ENCODE data around the gene PGA4.
A peak's percentile ranks its signal among the peaks of the same experiment; 100 is the strongest.
"Not testable (repeated sequence)": the region's sequence is repeated elsewhere in the genome, so short reads cannot be mapped to it uniquely, and the experiment has no call there.

PGA4 gene
- total RNA-seq = 0 reads per million in 9 experiments

GRCh38 chr11:61222047-61222446, at the start of gene PGA4:
Gene PGA4, plus strand, starts transcription at chr11:61222347. Its CDS starts 54 bp downstream, at chr11:61222401.
- peak within 1 kb of the TSS in 1 of 2 donors; percentile 12 for H3K4me3 Mint-ChIP-seq

GRCh38 chr11:61172356-61172755, 49.8 kb upstream of the PGA4 start:
- no peak for DNase-seq
- H3K4me1 Mint-ChIP-seq (ENCODE audit: low read depth in 2 of 2) = peaks cover 9 to 11% of the 10 kb centered on the region in 2 donors
- no peak overlapping the region for H3K4me3 Mint-ChIP-seq
- no peaks in the 10 kb centered on the region for H3K36me3 Mint-ChIP-seq (ENCODE audit: insufficient read depth)
- H3K27ac Mint-ChIP-seq = no peak overlapping the region
- H3K9me3 Mint-ChIP-seq = no peaks in the 10 kb centered on the region
- ATAC-seq (replicated peaks) = no peak
- peaks cover 0 to 37% of the 10 kb centered on the region in 2 donors for H3K27me3 Mint-ChIP-seq

More at GRCh38 chr11:61222047-61222446, at the start of gene PGA4:
- not testable (repeated sequence) for ATAC-seq (replicated peaks); H3K27me3 Mint-ChIP-seq; H3K4me1 Mint-ChIP-seq (ENCODE audit: low read depth in 2 of 2); H3K36me3 Mint-ChIP-seq (ENCODE audit: insufficient read depth); H3K9me3 Mint-ChIP-seq; DNase-seq; H3K27ac Mint-ChIP-seq

- no peak for DNase-seq
- H3K27me3 Mint-ChIP-seq = peaks cover 0 to 37% of the 10 kb centered on the region in 2 donors
- H3K36me3 Mint-ChIP-seq (ENCODE audit: insufficient read depth) = no peaks in the 10 kb centered on the region
- no peak overlapping the region for H3K4me3 Mint-ChIP-seq
- no peak for ATAC-seq (replicated peaks)
- no peak overlapping the region for H3K27ac Mint-ChIP-seq
- H3K9me3 Mint-ChIP-seq = no peaks in the 10 kb centered on the region
- peaks cover 9 to 11% of the 10 kb centered on the region in 2 donors for H3K4me1 Mint-ChIP-seq (ENCODE audit: low read depth in 2 of 2)
Observed at GRCh38 chr11:61172888-61173287, 49.3 kb upstream of the PGA4 start.

- H3K36me3 Mint-ChIP-seq (ENCODE audit: insufficient read depth) = no peaks in the 10 kb centered on the region
- no peak overlapping the region for H3K4me3 Mint-ChIP-seq
Observed at GRCh38 chr11:61173456-61173855, 48.7 kb upstream of the PGA4 start.

GRCh38 chr11:61174273-61174672, 47.9 kb upstream of the PGA4 start:
- Mint-ChIP-seq H3K27me3 (peaks cover 2 to 37% of the 10 kb centered on the region in 2 donors), H3K36me3 (ENCODE audit: insufficient read depth) (no peaks in the 10 kb centered on the region), H3K9me3 (no peaks in the 10 kb centered on the region), H3K4me3 (no peak overlapping the region), H3K27ac (no peak overlapping the region), H3K4me1 (ENCODE audit: low read depth in 2 of 2) (peaks cover 9 to 11% of the 10 kb centered on the region in 2 donors)
- ATAC-seq (replicated peaks) (no peak), DNase-seq (no peak)

More at GRCh38 chr11:61173456-61173855, 48.7 kb upstream of the PGA4 start:
- DNase-seq (no peak), ATAC-seq (replicated peaks) (no peak)
- H3K27me3 Mint-ChIP-seq = peaks cover 0 to 37% of the 10 kb centered on the region in 2 donors
- peaks cover 9 to 11% of the 10 kb centered on the region in 2 donors for H3K4me1 Mint-ChIP-seq (ENCODE audit: low read depth in 2 of 2)
- no peaks in the 10 kb centered on the region for H3K9me3 Mint-ChIP-seq
- H3K27ac Mint-ChIP-seq = no peak overlapping the region

GRCh38 chr11:61174949-61175348, 47.2 kb upstream of the PGA4 start:
- Mint-ChIP-seq H3K36me3 (ENCODE audit: insufficient read depth) (no peaks in the 10 kb centered on the region), H3K9me3 (no peaks in the 10 kb centered on the region), H3K4me1 (ENCODE audit: low read depth in 2 of 2) (peaks cover 9 to 11% of the 10 kb centered on the region in 2 donors), H3K27ac (no peak overlapping the region), H3K4me3 (no peak overlapping the region), H3K27me3 (peaks cover 7 to 37% of the 10 kb centered on the region in 2 donors)
- ATAC-seq (replicated peaks) (no peak), DNase-seq (no peak)

- Mint-ChIP-seq H3K36me3 (ENCODE audit: insufficient read depth) (no peaks in the 10 kb centered on the region), H3K9me3 (no peaks in the 10 kb centered on the region), H3K4me1 (ENCODE audit: low read depth in 2 of 2) (peaks cover 9 to 11% of the 10 kb centered on the region in 2 donors), H3K27ac (no peak overlapping the region), H3K27me3 (peaks cover 16 to 44% of the 10 kb centered on the region in 2 donors), H3K4me3 (no peak overlapping the region)
- DNase-seq (no peak), ATAC-seq (replicated peaks) (no peak)
Observed at GRCh38 chr11:61176446-61176845, 45.7 kb upstream of the PGA4 start.

- H3K27ac Mint-ChIP-seq; H3K36me3 Mint-ChIP-seq (ENCODE audit: insufficient read depth); H3K4me1 Mint-ChIP-seq (ENCODE audit: low read depth in 2 of 2); DNase-seq; ATAC-seq (replicated peaks); H3K4me3 Mint-ChIP-seq; H3K9me3 Mint-ChIP-seq: not testable (repeated sequence)
- peaks cover 16 to 20% of the 10 kb centered on the region in 2 donors for H3K27me3 Mint-ChIP-seq
Observed at GRCh38 chr11:61180205-61180604, 41.9 kb upstream of the PGA4 start.

- no peak overlapping the region for H3K4me3 Mint-ChIP-seq
- H3K9me3 Mint-ChIP-seq = no peaks in the 10 kb centered on the region
- H3K27me3 Mint-ChIP-seq = peaks cover 9 to 16% of the 10 kb centered on the region in 2 donors
- no peaks in the 10 kb centered on the region for H3K4me1 Mint-ChIP-seq (ENCODE audit: low read depth in 2 of 2)
- no peaks in the 10 kb centered on the region for H3K36me3 Mint-ChIP-seq (ENCODE audit: insufficient read depth)
- no peak for DNase-seq
- no peak overlapping the region for H3K27ac Mint-ChIP-seq
- ATAC-seq (replicated peaks) = no peak
Observed at GRCh38 chr11:61181489-61181888, 40.7 kb upstream of the PGA4 start.

GRCh38 chr11:61183645-61184044, 38.5 kb upstream of the PGA4 start:
- ATAC-seq (replicated peaks) (no peak), DNase-seq (no peak)
- H3K9me3 Mint-ChIP-seq = no peaks in the 10 kb centered on the region
- no peak overlapping the region for H3K27ac Mint-ChIP-seq
- H3K4me1 Mint-ChIP-seq (ENCODE audit: low read depth in 2 of 2) = peaks cover 3 to 5% of the 10 kb centered on the region in 2 donors
- no peaks in the 10 kb centered on the region for H3K36me3 Mint-ChIP-seq (ENCODE audit: insufficient read depth)
- peaks cover 6 to 16% of the 10 kb centered on the region in 2 donors for H3K27me3 Mint-ChIP-seq
- H3K4me3 Mint-ChIP-seq = no peak overlapping the region

- DNase-seq = no peak
- Mint-ChIP-seq H3K36me3 (ENCODE audit: insufficient read depth) (no peaks in the 10 kb centered on the region), H3K27me3 (peaks cover 0 to 12% of the 10 kb centered on the region in 2 donors)
Observed at GRCh38 chr11:61186504-61186903, 35.6 kb upstream of the PGA4 start.

GRCh38 chr11:61187505-61188130, 34.5 kb upstream of the PGA4 start:
- Mint-ChIP-seq H3K27me3 (peaks cover 3 to 18% of the 10 kb centered on the region in 2 donors), H3K27ac (no peak overlapping the region), H3K9me3 (no peaks in the 10 kb centered on the region), H3K4me1 (ENCODE audit: low read depth in 2 of 2) (peaks cover 3 to 5% of the 10 kb centered on the region in 2 donors), H3K4me3 (no peak overlapping the region), H3K36me3 (ENCODE audit: insufficient read depth) (no peaks in the 10 kb centered on the region)
- DNase-seq (peak; percentile 74 to 81 (median 77)), ATAC-seq (replicated peaks) (peak; percentile 83)

More at GRCh38 chr11:61186504-61186903, 35.6 kb upstream of the PGA4 start:
- no peak overlapping the region for H3K27ac Mint-ChIP-seq
- ATAC-seq (replicated peaks) = no peak
- H3K4me3 Mint-ChIP-seq = no peak overlapping the region
- no peaks in the 10 kb centered on the region for H3K9me3 Mint-ChIP-seq
- peaks cover 3 to 5% of the 10 kb centered on the region in 2 donors for H3K4me1 Mint-ChIP-seq (ENCODE audit: low read depth in 2 of 2)

GRCh38 chr11:61189933-61190332, 32.2 kb upstream of the PGA4 start:
- peaks cover 18 to 42% of the 10 kb centered on the region in 2 donors for H3K27me3 Mint-ChIP-seq
- no peak overlapping the region for H3K27ac Mint-ChIP-seq
- peaks cover 3% of the 10 kb centered on the region for H3K36me3 Mint-ChIP-seq (ENCODE audit: insufficient read depth)
- no peak overlapping the region for H3K4me3 Mint-ChIP-seq
- H3K9me3 Mint-ChIP-seq = no peaks in the 10 kb centered on the region
- H3K4me1 Mint-ChIP-seq (ENCODE audit: low read depth in 2 of 2) = peaks cover 3 to 5% of the 10 kb centered on the region in 2 donors
- DNase-seq (no peak), ATAC-seq (replicated peaks) (no peak)

GRCh38 chr11:61193596-61193995, 28.6 kb upstream of the PGA4 start:
- Mint-ChIP-seq H3K9me3 (no peaks in the 10 kb centered on the region), H3K4me1 (ENCODE audit: low read depth in 2 of 2) (no peaks in the 10 kb centered on the region), H3K36me3 (ENCODE audit: insufficient read depth) (peaks cover 3% of the 10 kb centered on the region), H3K27me3 (peaks cover 33 to 70% of the 10 kb centered on the region in 2 donors), H3K27ac (no peak overlapping the region), H3K4me3 (no peak overlapping the region)
- no peak for DNase-seq
- ATAC-seq (replicated peaks) = no peak
